HUES6 (cell line): ENCODE data around the gene ZBTB16.

Source experiments
- H3K27ac ChIP-seq: 2 replicates; pipeline ENCODE4 v1.7.0; 2013; ENCODE audit warnings: low read depth, mild to moderate bottlenecking, low read length, inconsistent platforms
- H3K27me3 ChIP-seq: 2 replicates; pipeline ENCODE4 v1.6.1; 2013; ENCODE audit warnings: low read length; ENCODE audit not compliant: control insufficient read depth, insufficient read depth
- H3K36me3 ChIP-seq: 2 replicates; pipeline ENCODE4 v1.6.1; 2013; ENCODE audit warnings: low read length; ENCODE audit not compliant: control insufficient read depth, insufficient read depth
- H3K4me1 ChIP-seq: 2 replicates; pipeline ENCODE4 v1.6.1; 2013; ENCODE audit warnings: low read length; ENCODE audit not compliant: control insufficient read depth, insufficient read depth
- H3K4me3 ChIP-seq: 2 replicates; pipeline ENCODE4 v1.5.1; 2013; ENCODE audit warnings: low read depth, low read length
- H3K9ac ChIP-seq: one replicate; pipeline ENCODE4 v1.6.1; 2013; ENCODE audit warnings: mild to moderate bottlenecking, low read length
- H3K9me3 ChIP-seq: 2 replicates; pipeline ENCODE4 v1.6.1; 2013; ENCODE audit warnings: low read depth, low read length; ENCODE audit not compliant: control insufficient read depth, insufficient read depth

The ZBTB16 gene

GRCh38 chr11:114211444-114212121 is 152.1 kb downstream of the ZBTB16 start:
- Histone ChIP-seq H3K4me1 (peaks cover 26% of the 10 kb centered on the region), H3K36me3 (no peaks in the 10 kb centered on the region), H3K27me3 (peaks cover under 1% of the 10 kb centered on the region; the same call in 1 of the 2 replicates)

GRCh38 chr11:114213622-114214021 is 154.1 kb downstream of the ZBTB16 start:
- no peak overlapping the region for H3K9ac ChIP-seq
- peaks cover 3% of the 10 kb centered on the region; the same call in 1 of the 2 replicates for H3K27me3 ChIP-seq
- no peak overlapping the region for H3K4me3 ChIP-seq
- H3K4me1 ChIP-seq, result peaks cover 26% of the 10 kb centered on the region
- no peak overlapping the region for H3K27ac ChIP-seq
- H3K9me3 ChIP-seq, result no peaks in the 10 kb centered on the region
- H3K36me3 ChIP-seq, result no peaks in the 10 kb centered on the region

More at GRCh38 chr11:114211444-114212121, 152.1 kb downstream of the ZBTB16 start:
- no peak overlapping the region for H3K27ac ChIP-seq
- H3K4me3 ChIP-seq, result no peak overlapping the region
- no peak overlapping the region for H3K9ac ChIP-seq
- H3K9me3 ChIP-seq, result no peaks in the 10 kb centered on the region

GRCh38 chr11:114215428-114215827 is 155.9 kb downstream of the ZBTB16 start:
- Histone ChIP-seq H3K4me3 (no peak overlapping the region), H3K4me1 (peaks cover 34% of the 10 kb centered on the region), H3K9ac (no peak overlapping the region), H3K27me3 (peaks cover 3% of the 10 kb centered on the region; the same call in 1 of the 2 replicates), H3K9me3 (no peaks in the 10 kb centered on the region), H3K36me3 (no peaks in the 10 kb centered on the region), H3K27ac (no peak overlapping the region)

GRCh38 chr11:114215871-114216795 is 156.6 kb downstream of the ZBTB16 start:
- H3K27me3 ChIP-seq, result peaks cover 3% of the 10 kb centered on the region; the same call in 1 of the 2 replicates
- H3K9me3 ChIP-seq, result no peaks in the 10 kb centered on the region
- H3K4me1 ChIP-seq, result peaks cover 34% of the 10 kb centered on the region
- H3K4me3 ChIP-seq, result no peak overlapping the region
- no peaks in the 10 kb centered on the region for H3K36me3 ChIP-seq
- H3K27ac ChIP-seq, result no peak overlapping the region
- H3K9ac ChIP-seq, result no peak overlapping the region

- no peak overlapping the region for H3K4me3 ChIP-seq
- H3K27ac ChIP-seq, result no peak overlapping the region
- peaks cover 27% of the 10 kb centered on the region for H3K4me1 ChIP-seq
- no peak overlapping the region for H3K9ac ChIP-seq
- H3K36me3 ChIP-seq, result no peaks in the 10 kb centered on the region
- no peaks in the 10 kb centered on the region for H3K9me3 ChIP-seq
- peaks cover 3% of the 10 kb centered on the region; the same call in 1 of the 2 replicates for H3K27me3 ChIP-seq
Measured at GRCh38 chr11:114216796-114217180, 157.3 kb downstream of the ZBTB16 start.

- no peaks in the 10 kb centered on the region for H3K36me3 ChIP-seq
- H3K4me3 ChIP-seq, result no peak overlapping the region
- H3K9ac ChIP-seq, result no peak overlapping the region
- H3K27ac ChIP-seq, result no peak overlapping the region
- H3K9me3 ChIP-seq, result no peaks in the 10 kb centered on the region
- H3K27me3 ChIP-seq, result peaks cover 3% of the 10 kb centered on the region; the same call in 1 of the 2 replicates
- H3K4me1 ChIP-seq, result peaks cover 10% of the 10 kb centered on the region
Measured at GRCh38 chr11:114218508-114218907, 159.0 kb downstream of the ZBTB16 start.

- Histone ChIP-seq H3K4me1 (peaks cover 8% of the 10 kb centered on the region; the same call in 1 of the 2 replicates), H3K9ac (peak overlapping the region; percentile 17), H3K27ac (no peak overlapping the region; the same call in 1 of the 2 replicates), H3K36me3 (no peaks in the 10 kb centered on the region), H3K9me3 (no peaks in the 10 kb centered on the region), H3K27me3 (peaks cover 8% of the 10 kb centered on the region; the same call in 1 of the 2 replicates), H3K4me3 (no peak overlapping the region)
Measured at GRCh38 chr11:114219559-114220349, 160.2 kb downstream of the ZBTB16 start.

- H3K36me3 ChIP-seq, result no peaks in the 10 kb centered on the region
- peaks cover 20% of the 10 kb centered on the region; the same call in 1 of the 2 replicates for H3K27me3 ChIP-seq
- H3K4me3 ChIP-seq, result no peak overlapping the region
- no peak overlapping the region for H3K9ac ChIP-seq
- no peak overlapping the region for H3K27ac ChIP-seq
- peaks cover 8% of the 10 kb centered on the region; the same call in 1 of the 2 replicates for H3K4me1 ChIP-seq
- no peaks in the 10 kb centered on the region for H3K9me3 ChIP-seq
Measured at GRCh38 chr11:114221037-114221436, 161.5 kb downstream of the ZBTB16 start.

GRCh38 chr11:114225661-114226060 is 166.2 kb downstream of the ZBTB16 start:
- Histone ChIP-seq H3K4me3 (no peak overlapping the region), H3K9me3 (no peaks in the 10 kb centered on the region), H3K27me3 (peaks cover 33% of the 10 kb centered on the region; the same call in 1 of the 2 replicates), H3K4me1 (peaks cover 7% of the 10 kb centered on the region), H3K36me3 (no peaks in the 10 kb centered on the region), H3K27ac (no peak overlapping the region), H3K9ac (no peak overlapping the region)

GRCh38 chr11:114226356-114226755 is 166.8 kb downstream of the ZBTB16 start:
- peaks cover 40% of the 10 kb centered on the region for H3K27me3 ChIP-seq
- H3K9ac ChIP-seq, result no peak overlapping the region
- no peak overlapping the region for H3K27ac ChIP-seq
- peaks cover 7% of the 10 kb centered on the region for H3K4me1 ChIP-seq
- H3K36me3 ChIP-seq, result no peaks in the 10 kb centered on the region
- no peak overlapping the region for H3K4me3 ChIP-seq
- no peaks in the 10 kb centered on the region for H3K9me3 ChIP-seq
